A549 (cell line): ENCODE data around the gene SLC10A7. TPM values are rescaled to one million over a fixed set of nuclear protein-coding genes. Genes with fewer than 3 reads are reported as not detected.

Source experiments
- ATAC-seq, 2 experiments: fragments of 200-7000 bp in 1 of 2; fragments of >200 bp in 1 of 2; cut with Nextera tagmentation in 1 of 2; cut with Tn5 transposase in 1 of 2; 3 replicates each; pipeline versions ENCODE4 v1.8.0 to v1.9.1; 2018 to 2020; ENCODE audit warnings: mild to moderate bottlenecking in 1 of 2, moderate library complexity in 1 of 2
- CTCF ChIA-PET: fragments of 300-600 bp; sonication (Branson Sonifier 250); formaldehyde crosslinking; extraction: SDS; loops from one replicate; lab custom pipeline; 2021; ENCODE audit warnings: antibody characterized with exemption, inconsistent platforms; lab: Yijun Ruan, JAX
- POLR2A ChIA-PET: fragments of 350-600 bp; formaldehyde crosslinking; extraction: SDS; loops from one replicate; lab custom pipeline; 2021; ENCODE audit warnings: antibody characterized with exemption, inconsistent platforms; lab: Yijun Ruan, JAX
- DNase-seq, 2 experiments: peaks; one replicate each; pipeline versions ENCODE4 v3.0.0 to v3.0.0-alpha.2; 2011 to 2016; ENCODE audit warnings: low read depth in 1 of 2, low spot score in 1 of 2
- FAIRE-seq: peaks from 2 replicates; lab custom pipeline; 2011; peaks lifted over from hg19 to GRCh38; lab: Jason Lieb, UNC
- H3K27ac ChIP-seq, 2 experiments: fragments of >200 bp; sonication (Bioruptor Twin); formaldehyde crosslinking; 3 replicates each; pipeline ENCODE4 v1.5.1; 2016 to 2017
- H3K4me1 ChIP-seq: fragments of >200 bp; sonication (Bioruptor Twin); formaldehyde crosslinking; 3 replicates; pipeline ENCODE4 v1.6.1; 2016
- H3K4me2 ChIP-seq: fragments of >200 bp; sonication (Bioruptor Twin); formaldehyde crosslinking; 3 replicates; pipeline ENCODE4 v1.6.1; 2016
- H3K4me3 ChIP-seq: fragments of >200 bp; sonication (Bioruptor Twin); formaldehyde crosslinking; 3 replicates; pipeline ENCODE4 v1.5.1; 2016
- H3K9me3 ChIP-seq: fragments of >200 bp; sonication (Bioruptor Twin); formaldehyde crosslinking; 3 replicates; pipeline ENCODE4 v1.6.1; 2016
- ATOH8 ChIP-seq: fragments of 250-450 bp; sonication (Bioruptor Pico); IDR thresholded peaks from 2 replicates; pipeline ENCODE4 v1.5.0; 2020; ENCODE audit warnings: low read depth, mild to moderate bottlenecking, moderate library complexity
- BCL3 ChIP-seq: fragments of >200 bp; sonication (Bioruptor Twin); formaldehyde crosslinking; IDR thresholded peaks from 3 replicates; pipeline ENCODE4 v1.6.1; 2016
- BHLHE40 ChIP-seq: IDR thresholded peaks from 2 replicates; pipeline ENCODE4 v1.6.1; 2012; ENCODE audit warnings: low read depth, low read length, inconsistent platforms
- CEBPB ChIP-seq, 2 experiments: fragments of >200 bp in 1 of 2; sonication (Bioruptor Twin) in 1 of 2; formaldehyde crosslinking in 1 of 2; IDR thresholded peaks; 2 replicates each; pipeline ENCODE4 v1.6.1; 2012 to 2016
- CHD4 ChIP-seq: fragments of 200-600 bp; sonication (generic); IDR thresholded peaks from 2 replicates; pipeline ENCODE4 v1.6.1; 2016; ENCODE audit warnings: antibody characterized with exemption, mild to moderate bottlenecking, borderline replicate concordance
- EHF ChIP-seq: fragments of 250-450 bp; sonication (Bioruptor Pico); IDR thresholded peaks from 2 replicates; pipeline ENCODE4 v1.5.0; 2020; ENCODE audit warnings: mild to moderate bottlenecking
- EHMT2 ChIP-seq: fragments of 200-600 bp; sonication (generic); IDR thresholded peaks from 2 replicates; pipeline ENCODE4 v1.6.1; 2016; ENCODE audit warnings: antibody characterized with exemption, low read depth, mild to moderate bottlenecking, moderate library complexity
- FOSB ChIP-seq: fragments of 250-450 bp; sonication (Bioruptor Pico); IDR thresholded peaks from 2 replicates; pipeline ENCODE4 v1.5.0; 2020; ENCODE audit warnings: mild to moderate bottlenecking, moderate library complexity
- FOXS1 ChIP-seq: fragments of 250-450 bp; sonication (Bioruptor Pico); IDR thresholded peaks from 2 replicates; pipeline ENCODE4 v1.5.0; 2020; ENCODE audit warnings: mild to moderate bottlenecking, moderate library complexity
- HEYL ChIP-seq: fragments of 250-450 bp; sonication (Bioruptor Pico); IDR thresholded peaks from 2 replicates; pipeline ENCODE4 v1.8.0; 2021; ENCODE audit warnings: mild to moderate bottlenecking, moderate library complexity
- HOXB5 ChIP-seq: fragments of 250-450 bp; sonication (Bioruptor Pico); IDR thresholded peaks from 2 replicates; pipeline ENCODE4 v1.5.0; 2020; ENCODE audit warnings: mild to moderate bottlenecking, moderate library complexity
- KDM5A ChIP-seq: fragments of 200-600 bp; sonication (generic); IDR thresholded peaks from 2 replicates; pipeline ENCODE4 v1.6.1; 2016; ENCODE audit warnings: antibody characterized with exemption, mild to moderate bottlenecking
- MAFK ChIP-seq: fragments of 450-650 bp; IDR thresholded peaks from 2 replicates; pipeline ENCODE4 v1.6.1; 2014; ENCODE audit not compliant: partially characterized antibody
- NR3C1 ChIP-seq: fragments of >200 bp; sonication (Bioruptor Twin); formaldehyde crosslinking; IDR thresholded peaks from 3 replicates; pipeline ENCODE4 v1.6.1; 2017
- PBX3 ChIP-seq: IDR thresholded peaks from 2 replicates; pipeline ENCODE4 v1.6.1; 2012
- POLR2A ChIP-seq: IDR thresholded peaks from 2 replicates; pipeline ENCODE4 v1.6.1; 2012; ENCODE audit warnings: mild to moderate bottlenecking, low read length
- RARB ChIP-seq: fragments of 250-450 bp; sonication (Bioruptor Pico); IDR thresholded peaks from 2 replicates; pipeline ENCODE4 v1.8.0; 2021; ENCODE audit warnings: mild to moderate bottlenecking, moderate library complexity
- RCOR1 ChIP-seq: fragments of 150-350 bp; IDR thresholded peaks from 2 replicates; pipeline ENCODE4 v1.6.1; 2014; ENCODE audit warnings: antibody characterized with exemption, low read length, low read depth
- SREBF2 ChIP-seq: fragments of 450-650 bp; IDR thresholded peaks from 2 replicates; pipeline ENCODE4 v1.6.1; 2014; ENCODE audit warnings: mild to moderate bottlenecking, moderate library complexity
- TFCP2L1 ChIP-seq: fragments of 250-450 bp; sonication (Bioruptor Pico); IDR thresholded peaks from 2 replicates; pipeline ENCODE4 v1.5.0; 2021; ENCODE audit warnings: mild to moderate bottlenecking
- TP53 ChIP-seq: fragments of 250-450 bp; sonication (Bioruptor Pico); IDR thresholded peaks from 2 replicates; pipeline ENCODE4 v1.5.0; 2021; ENCODE audit warnings: mild to moderate bottlenecking, moderate library complexity
- ZC3H11A ChIP-seq: fragments of 450-650 bp; IDR thresholded peaks from 2 replicates; pipeline ENCODE4 v1.6.1; 2014; ENCODE audit warnings: antibody characterized with exemption, mild to moderate bottlenecking
- ZNF302 ChIP-seq: fragments of 250-450 bp; sonication (Bioruptor Pico); IDR thresholded peaks from 2 replicates; pipeline ENCODE4 v1.9.0; 2021; ENCODE audit warnings: inconsistent platforms, mild to moderate bottlenecking, moderate library complexity
- WGBS: methylation state at CpG from one replicate; pipeline ENCODE4 v1.1.6; 2017; ENCODE audit errors: missing lambda C conversion rate; 5-methylcytosine and 5-hydroxymethylcytosine counted together
- polyA plus RNA-seq, 4 experiments: library from polyadenylated mRNA; depleted of rRNA in 3 of 4; stranded (reverse); fragments of >200 nt; fragmentation: RNase III in 1 of 4; extraction: RNeasy Plus Mini Kit Qiagen cat#74134 plus additional on column Dnase treatment in 1 of 4; gene quantifications; 2 replicates in 3 of 4; 3 replicates in 1 of 4; pipeline ENCODE4 v1.2.3, GENCODE V29; 2011 to 2017
- TF ChIP-seq, protein P1 (sequence below): fragments of 450-650 bp; IDR thresholded peaks from 2 replicates; pipeline ENCODE4 v1.6.1; 2014; ENCODE audit warnings: antibody characterized with exemption
- TF ChIP-seq, protein P2 (sequence below): fragments of 150-350 bp; IDR thresholded peaks from 2 replicates; pipeline ENCODE4 v1.6.1; 2014; ENCODE audit warnings: low read depth, mild to moderate bottlenecking, low read length
- TF ChIP-seq, protein P3 (sequence below): fragments of 200-600 bp; sonication (generic); IDR thresholded peaks from 2 replicates; pipeline ENCODE4 v1.6.1; 2016; ENCODE audit warnings: antibody characterized with exemption, mild to moderate bottlenecking, moderate library complexity

SLC10A7 gene
- polyA plus RNA-seq, 2 of the 4 experiments (the other 2 are of a cell fraction) = 1.3 to 6.5 TPM

GRCh38 chr4:146495269-146495668 is 26.5 kb downstream of the SLC10A7 start:
- ChIA-PET POLR2A (no interaction called here), CTCF (interaction anchor here (0.7 to 1.0 kb wide), 2 partner anchors 9 to 66 kb away, joined by 3 read pairs; no protein-coding TSS in a partner anchor)
- FAIRE-seq = no peak
- 0 out of 3 replicates have a peak, but pooled peaks cover 4% of the 10 kb centered on the region for H3K4me1 ChIP-seq
- no peak overlapping the region for H3K4me3 ChIP-seq
- no peaks in the 10 kb centered on the region for H3K9me3 ChIP-seq
- WGBS = 92% methylated on average over 1 of the region's 1 CpG
- TF ChIP-seq TFCP2L1 (CRISPR knock-in tag) (no peak), FOSB (no peak), ZC3H11A (no peak), CHD4 (no peak), POLR2A (no peak), CEBPB (IDR thresholded peaks at IDR 0.05) (no peak), EHF (CRISPR knock-in tag) (no peak), MAFK (no peak), PBX3 (no peak)
- TF ChIP-seq, protein P1, sequence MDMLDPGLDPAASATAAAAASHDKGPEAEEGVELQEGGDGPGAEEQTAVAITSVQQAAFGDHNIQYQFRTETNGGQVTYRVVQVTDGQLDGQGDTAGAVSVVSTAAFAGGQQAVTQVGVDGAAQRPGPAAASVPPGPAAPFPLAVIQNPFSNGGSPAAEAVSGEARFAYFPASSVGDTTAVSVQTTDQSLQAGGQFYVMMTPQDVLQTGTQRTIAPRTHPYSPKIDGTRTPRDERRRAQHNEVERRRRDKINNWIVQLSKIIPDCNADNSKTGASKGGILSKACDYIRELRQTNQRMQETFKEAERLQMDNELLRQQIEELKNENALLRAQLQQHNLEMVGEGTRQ = no peak
- ATAC-seq = no peak
- DNase-seq = no peak
- no peak overlapping the region for H3K4me2 ChIP-seq
- no peak overlapping the region for H3K27ac ChIP-seq

- FAIRE-seq = no peak
- H3K4me1 ChIP-seq = 0 out of 3 replicates have a peak, but pooled peaks cover 4% of the 10 kb centered on the region
- POLR2A ChIA-PET = no interaction called here
- ATAC-seq = no peak
- WGBS = 86% methylated on average over 6 of the region's 6 CpGs
- H3K4me3 ChIP-seq = no peak overlapping the region
- H3K27ac ChIP-seq = no peak overlapping the region
- H3K4me2 ChIP-seq = no peak overlapping the region
- TF ChIP-seq KDM5A (no peak), RARB (CRISPR knock-in tag) (no peak), EHMT2 (no peak), ATOH8 (no peak), FOXS1 (CRISPR knock-in tag) (no peak), TFCP2L1 (CRISPR knock-in tag) (no peak), SREBF2 (no peak)
- TF ChIP-seq, all 56 proteins: peak for 0
- DNase-seq = no peak
- no peaks in the 10 kb centered on the region for H3K9me3 ChIP-seq
- CTCF ChIA-PET = no interaction called here
These were observed 27.6 kb downstream of the SLC10A7 start for GRCh38 chr4:146494143-146494542.

GRCh38 chr4:146490106-146490505 is 31.6 kb downstream of the SLC10A7 start:
- 0 out of 3 replicates have a peak, but pooled peaks cover under 1% of the 10 kb centered on the region for H3K4me1 ChIP-seq
- no peak overlapping the region for H3K4me2 ChIP-seq
- TF ChIP-seq ZC3H11A (no peak), TP53 (no peak), FOSB (no peak), RCOR1 (no peak), BCL3 (no peak), HEYL (no peak), CHD4 (no peak), HOXB5 (CRISPR knock-in tag) (no peak), ZNF302 (CRISPR knock-in tag) (no peak), CEBPB (IDR thresholded peaks at IDR 0.05) (no peak), BHLHE40 (no peak), NR3C1 (no peak)
- TF ChIP-seq, protein P2, sequence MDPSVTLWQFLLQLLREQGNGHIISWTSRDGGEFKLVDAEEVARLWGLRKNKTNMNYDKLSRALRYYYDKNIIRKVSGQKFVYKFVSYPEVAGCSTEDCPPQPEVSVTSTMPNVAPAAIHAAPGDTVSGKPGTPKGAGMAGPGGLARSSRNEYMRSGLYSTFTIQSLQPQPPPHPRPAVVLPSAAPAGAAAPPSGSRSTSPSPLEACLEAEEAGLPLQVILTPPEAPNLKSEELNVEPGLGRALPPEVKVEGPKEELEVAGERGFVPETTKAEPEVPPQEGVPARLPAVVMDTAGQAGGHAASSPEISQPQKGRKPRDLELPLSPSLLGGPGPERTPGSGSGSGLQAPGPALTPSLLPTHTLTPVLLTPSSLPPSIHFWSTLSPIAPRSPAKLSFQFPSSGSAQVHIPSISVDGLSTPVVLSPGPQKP = no peak
- TF ChIP-seq, protein P3, sequence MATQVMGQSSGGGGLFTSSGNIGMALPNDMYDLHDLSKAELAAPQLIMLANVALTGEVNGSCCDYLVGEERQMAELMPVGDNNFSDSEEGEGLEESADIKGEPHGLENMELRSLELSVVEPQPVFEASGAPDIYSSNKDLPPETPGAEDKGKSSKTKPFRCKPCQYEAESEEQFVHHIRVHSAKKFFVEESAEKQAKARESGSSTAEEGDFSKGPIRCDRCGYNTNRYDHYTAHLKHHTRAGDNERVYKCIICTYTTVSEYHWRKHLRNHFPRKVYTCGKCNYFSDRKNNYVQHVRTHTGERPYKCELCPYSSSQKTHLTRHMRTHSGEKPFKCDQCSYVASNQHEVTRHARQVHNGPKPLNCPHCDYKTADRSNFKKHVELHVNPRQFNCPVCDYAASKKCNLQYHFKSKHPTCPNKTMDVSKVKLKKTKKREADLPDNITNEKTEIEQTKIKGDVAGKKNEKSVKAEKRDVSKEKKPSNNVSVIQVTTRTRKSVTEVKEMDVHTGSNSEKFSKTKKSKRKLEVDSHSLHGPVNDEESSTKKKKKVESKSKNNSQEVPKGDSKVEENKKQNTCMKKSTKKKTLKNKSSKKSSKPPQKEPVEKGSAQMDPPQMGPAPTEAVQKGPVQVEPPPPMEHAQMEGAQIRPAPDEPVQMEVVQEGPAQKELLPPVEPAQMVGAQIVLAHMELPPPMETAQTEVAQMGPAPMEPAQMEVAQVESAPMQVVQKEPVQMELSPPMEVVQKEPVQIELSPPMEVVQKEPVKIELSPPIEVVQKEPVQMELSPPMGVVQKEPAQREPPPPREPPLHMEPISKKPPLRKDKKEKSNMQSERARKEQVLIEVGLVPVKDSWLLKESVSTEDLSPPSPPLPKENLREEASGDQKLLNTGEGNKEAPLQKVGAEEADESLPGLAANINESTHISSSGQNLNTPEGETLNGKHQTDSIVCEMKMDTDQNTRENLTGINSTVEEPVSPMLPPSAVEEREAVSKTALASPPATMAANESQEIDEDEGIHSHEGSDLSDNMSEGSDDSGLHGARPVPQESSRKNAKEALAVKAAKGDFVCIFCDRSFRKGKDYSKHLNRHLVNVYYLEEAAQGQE = no peak
- no peak for DNase-seq
- no peaks in the 10 kb centered on the region for H3K9me3 ChIP-seq
- CTCF ChIA-PET = no interaction called here
- FAIRE-seq = no peak
- H3K27ac ChIP-seq = no peak overlapping the region
- ATAC-seq = no peak
- no peak overlapping the region for H3K4me3 ChIP-seq
- WGBS = 85% methylated on average over 2 of the region's 2 CpGs
- POLR2A ChIA-PET = no interaction called here
